ENCODE measurements around the gene AACS. TPM values are rescaled to one million over a fixed set of nuclear protein-coding genes. Genes with fewer than 3 reads are reported as not detected.

AACS gene
- total and polyA plus RNA-seq, 2 experiments from 2014 or later = 24.2 to 33.2 TPM

GRCh38 chr12:125089083-125089482 lies 23.8 kb downstream of the AACS start:
- no peak overlapping the region for H3K4me3 ChIP-seq
- DNase-seq (ENCODE audit: low spot score) = no peak
- H3K4me1 ChIP-seq (ENCODE audit: insufficient read depth) = peaks cover 12% of the 10 kb centered on the region
- no peaks in the 10 kb centered on the region for H3K79me2 ChIP-seq
- TF ChIP-seq EZH2 (IDR thresholded peaks at IDR 0.05; ENCODE audit: borderline replicate concordance) = no peak
- no peak for TF ChIP-seq CTCF (IDR thresholded peaks at IDR 0.05; ENCODE audit: poor library complexity)
- TF ChIP-seq EZH2phosphoT487 (IDR thresholded peaks at IDR 0.05; ENCODE audit: low read depth, severe bottlenecking, unreplicated experiment) = no peak
- no peaks in the 10 kb centered on the region for H3K9me3 ChIP-seq (ENCODE audit: low read depth)
- H2AFZ ChIP-seq = no peak overlapping the region
- H3K9me2 ChIP-seq (replicated peaks; ENCODE audit: insufficient read depth) = no peaks in the 10 kb centered on the region
- no peaks in the 10 kb centered on the region for H3K27me3 ChIP-seq
- whole genome bisulfite sequencing (ENCODE audit: low lambda C conversion rate, missing lambda C conversion rate) = 94% methylated on average over 9 of the region's 9 CpGs
- no peaks in the 10 kb centered on the region for H4K20me1 ChIP-seq (ENCODE audit: insufficient read depth, poor library complexity, severe bottlenecking)
- H3K4me2 ChIP-seq = no peak overlapping the region
- no peaks in the 10 kb centered on the region for H3K36me3 ChIP-seq (replicated peaks; ENCODE audit: insufficient read depth, low read depth)
- no peak overlapping the region for H3K27ac ChIP-seq

GRCh38 chr12:125089626-125090025 lies 24.4 kb downstream of the AACS start:
- no peaks in the 10 kb centered on the region for H3K36me3 ChIP-seq (replicated peaks; ENCODE audit: insufficient read depth, low read depth)
- DNase-seq (ENCODE audit: low spot score) = no peak
- no peak overlapping the region for H2AFZ ChIP-seq
- H3K27me3 ChIP-seq = no peaks in the 10 kb centered on the region
- no peak overlapping the region for H3K4me2 ChIP-seq
- H3K9me2 ChIP-seq (replicated peaks; ENCODE audit: insufficient read depth) = no peaks in the 10 kb centered on the region
- H3K79me2 ChIP-seq = no peaks in the 10 kb centered on the region
- peaks cover 12% of the 10 kb centered on the region for H3K4me1 ChIP-seq (ENCODE audit: insufficient read depth)
- no peaks in the 10 kb centered on the region for H4K20me1 ChIP-seq (ENCODE audit: insufficient read depth, poor library complexity, severe bottlenecking)
- no peak overlapping the region for H3K27ac ChIP-seq
- no peak overlapping the region for H3K4me3 ChIP-seq
- TF ChIP-seq CTCF (IDR thresholded peaks at IDR 0.05; ENCODE audit: poor library complexity) (no peak), EZH2phosphoT487 (IDR thresholded peaks at IDR 0.05; ENCODE audit: low read depth, severe bottlenecking, unreplicated experiment) (no peak), EZH2 (IDR thresholded peaks at IDR 0.05; ENCODE audit: borderline replicate concordance) (no peak)
- 89% methylated on average over 1 of the region's 1 CpG for WGBS (ENCODE audit: low lambda C conversion rate, missing lambda C conversion rate)
- no peaks in the 10 kb centered on the region for H3K9me3 ChIP-seq (ENCODE audit: low read depth)

GRCh38 chr12:125090437-125090836 lies 25.2 kb downstream of the AACS start:
- WGBS (ENCODE audit: low lambda C conversion rate, missing lambda C conversion rate) = 100% methylated on average over 3 of the region's 3 CpGs
- Histone ChIP-seq H2AFZ (no peak overlapping the region), H3K9me3 (ENCODE audit: low read depth) (no peaks in the 10 kb centered on the region), H3K4me1 (ENCODE audit: insufficient read depth) (peaks cover 12% of the 10 kb centered on the region), H3K27ac (no peak overlapping the region), H3K79me2 (peaks cover under 1% of the 10 kb centered on the region), H3K4me3 (no peak overlapping the region), H3K27me3 (no peaks in the 10 kb centered on the region), H3K9me2 (replicated peaks; ENCODE audit: insufficient read depth) (no peaks in the 10 kb centered on the region), H4K20me1 (ENCODE audit: insufficient read depth, poor library complexity, severe bottlenecking) (no peaks in the 10 kb centered on the region), H3K36me3 (replicated peaks; ENCODE audit: insufficient read depth, low read depth) (no peaks in the 10 kb centered on the region), H3K4me2 (no peak overlapping the region)
- TF ChIP-seq EZH2phosphoT487 (IDR thresholded peaks at IDR 0.05; ENCODE audit: low read depth, severe bottlenecking, unreplicated experiment) (no peak), CTCF (IDR thresholded peaks at IDR 0.05; ENCODE audit: poor library complexity) (no peak), EZH2 (IDR thresholded peaks at IDR 0.05; ENCODE audit: borderline replicate concordance) (no peak)
- DNase-seq (ENCODE audit: low spot score) = no peak

- WGBS (ENCODE audit: low lambda C conversion rate, missing lambda C conversion rate) = 97% methylated on average over 18 of the region's 18 CpGs
- no peaks in the 10 kb centered on the region for H3K36me3 ChIP-seq (replicated peaks; ENCODE audit: insufficient read depth, low read depth)
- no peaks in the 10 kb centered on the region for H3K9me2 ChIP-seq (replicated peaks; ENCODE audit: insufficient read depth)
- TF ChIP-seq EZH2phosphoT487 (IDR thresholded peaks at IDR 0.05; ENCODE audit: low read depth, severe bottlenecking, unreplicated experiment) (no peak), CTCF (IDR thresholded peaks at IDR 0.05; ENCODE audit: poor library complexity) (no peak), EZH2 (IDR thresholded peaks at IDR 0.05; ENCODE audit: borderline replicate concordance) (no peak)
- peaks cover 12% of the 10 kb centered on the region for H3K4me1 ChIP-seq (ENCODE audit: insufficient read depth)
- no peak overlapping the region for H2AFZ ChIP-seq
- no peaks in the 10 kb centered on the region for H3K27me3 ChIP-seq
- peaks cover 9% of the 10 kb centered on the region for H3K79me2 ChIP-seq
- H3K9me3 ChIP-seq (ENCODE audit: low read depth) = no peaks in the 10 kb centered on the region
- H3K4me3 ChIP-seq = no peak overlapping the region
- H3K27ac ChIP-seq = no peak overlapping the region
- no peak for DNase-seq (ENCODE audit: low spot score)
- H4K20me1 ChIP-seq (ENCODE audit: insufficient read depth, poor library complexity, severe bottlenecking) = no peaks in the 10 kb centered on the region
- no peak overlapping the region for H3K4me2 ChIP-seq
These were observed 26.2 kb downstream of the AACS start for GRCh38 chr12:125091401-125091800.

Measured in hepatocyte (in vitro differentiated cells).